Stimulated activated CD4-positive, alpha-beta T cell treated with anti-CD3 and anti-CD28 coated beads, Interleukin-15, amount 100 ng/mL, for 24 hours (primary cell): ENCODE measurements around the gene AGBL4.
"Not testable (repeated sequence)": the region's sequence is repeated elsewhere in the genome, so short reads cannot be mapped to it uniquely, and the experiment has no call there.

Experiments
- DNase-seq: peaks from one replicate; pipeline ENCODE4 v3.0.0-alpha.2; 2020

AGBL4 gene

GRCh38 chr1:49424782-49425181 is 599.0 kb downstream of the AGBL4 start:
- DNase-seq = no peak

- no peak for DNase-seq
Measured at GRCh38 chr1:49416758-49417157, 607.0 kb downstream of the AGBL4 start.

- DNase-seq = no peak
Measured at GRCh38 chr1:49408346-49408745, 615.4 kb downstream of the AGBL4 start.

- no peak for DNase-seq
Measured at GRCh38 chr1:49397086-49397485, 626.7 kb downstream of the AGBL4 start.

- no peak for DNase-seq
Measured at GRCh38 chr1:49394200-49394599, 629.6 kb downstream of the AGBL4 start.

GRCh38 chr1:49389699-49390098 is 634.1 kb downstream of the AGBL4 start:
- no peak for DNase-seq

- DNase-seq = no peak
Measured at GRCh38 chr1:49364676-49365075, 659.1 kb downstream of the AGBL4 start.

- no peak for DNase-seq
Measured at GRCh38 chr1:49363628-49364027, 660.1 kb downstream of the AGBL4 start.

GRCh38 chr1:49358036-49358435 is 665.7 kb downstream of the AGBL4 start:
- no peak for DNase-seq

GRCh38 chr1:49356594-49356993 is 667.2 kb downstream of the AGBL4 start:
- no peak for DNase-seq

GRCh38 chr1:49351768-49352167 is 672.0 kb downstream of the AGBL4 start:
- DNase-seq = no peak

- DNase-seq = no peak
Measured at GRCh38 chr1:49346767-49347349, 676.9 kb downstream of the AGBL4 start.

GRCh38 chr1:49340576-49340975 is 683.2 kb downstream of the AGBL4 start:
- no peak for DNase-seq

- no peak for DNase-seq
Measured at GRCh38 chr1:49339043-49339442, 684.7 kb downstream of the AGBL4 start.

GRCh38 chr1:49337251-49337650 is 686.5 kb downstream of the AGBL4 start:
- DNase-seq = no peak

GRCh38 chr1:49333906-49334305 is 689.8 kb downstream of the AGBL4 start:
- DNase-seq = no peak

- DNase-seq = no peak
Measured at GRCh38 chr1:49331066-49331852, 692.5 kb downstream of the AGBL4 start.

GRCh38 chr1:49323925-49324540 is 699.7 kb downstream of the AGBL4 start:
- no peak for DNase-seq

GRCh38 chr1:49320493-49320892 is 703.3 kb downstream of the AGBL4 start:
- DNase-seq = not testable (repeated sequence)

GRCh38 chr1:49319426-49319963 is 704.3 kb downstream of the AGBL4 start:
- DNase-seq = no peak

- DNase-seq = no peak
Measured at GRCh38 chr1:49318218-49318617, 705.5 kb downstream of the AGBL4 start.

GRCh38 chr1:49307457-49307856 is 716.3 kb downstream of the AGBL4 start:
- DNase-seq = no peak

GRCh38 chr1:49306507-49307070 is 717.2 kb downstream of the AGBL4 start:
- no peak for DNase-seq

- not testable (repeated sequence) for DNase-seq
Measured at GRCh38 chr1:49302400-49302799, 721.4 kb downstream of the AGBL4 start.
